Muscle of back (tissue), 11 donors: ENCODE data around the gene ZMPSTE24. TPM values are rescaled to one million over a fixed set of nuclear protein-coding genes. Genes with fewer than 3 reads are reported as not detected.

ENCODE experiments used
- DNase-seq, 3 donors: peaks; one replicate each; pipeline versions ENCODE4 v3.0.0 to v3.0.0-alpha.2; 2013
- polyA plus RNA-seq, 10 donors: library from polyadenylated mRNA; unstranded; fragments of 120-200 nt; gene quantifications; one replicate each; pipeline ENCODE4 v1.2.1, GENCODE V29; 2013; ENCODE audit not compliant: insufficient read length in 10 of 10

ZMPSTE24 gene
- polyA plus RNA-seq, 10 donors = 25.9 to 31.1 (median 28.3) TPM

- DNase-seq = no peak
These were observed 45.2 kb downstream of the ZMPSTE24 start for GRCh38 chr1:40303051-40303771.

- no peak for DNase-seq
These were observed 45.8 kb downstream of the ZMPSTE24 start for GRCh38 chr1:40303790-40304189.

- no peak for DNase-seq
These were observed 47.4 kb downstream of the ZMPSTE24 start for GRCh38 chr1:40305451-40305850.

- DNase-seq = no peak
These were observed 47.8 kb downstream of the ZMPSTE24 start for GRCh38 chr1:40305871-40306270.

GRCh38 chr1:40306296-40306695, 48.3 kb downstream of the ZMPSTE24 start:
- DNase-seq = no peak

GRCh38 chr1:40307186-40307585, 49.1 kb downstream of the ZMPSTE24 start:
- DNase-seq = no peak

GRCh38 chr1:40308036-40308727, 50.1 kb downstream of the ZMPSTE24 start:
- DNase-seq = peak in 1 of 3 donors; percentile 35

- DNase-seq = peak in 2 of 3 donors; percentile 31 to 34
These were observed 51.5 kb downstream of the ZMPSTE24 start for GRCh38 chr1:40309374-40310128.

- no peak for DNase-seq
These were observed 52.1 kb downstream of the ZMPSTE24 start for GRCh38 chr1:40310129-40310461.

GRCh38 chr1:40310983-40311642, 53.1 kb downstream of the ZMPSTE24 start:
- DNase-seq = no peak

- DNase-seq = no peak
These were observed 53.7 kb downstream of the ZMPSTE24 start for GRCh38 chr1:40311692-40312091.

GRCh38 chr1:40312238-40313205, 54.5 kb downstream of the ZMPSTE24 start:
- no peak for DNase-seq

- no peak for DNase-seq
These were observed 55.4 kb downstream of the ZMPSTE24 start for GRCh38 chr1:40313329-40313957.

- no peak for DNase-seq
These were observed 56.1 kb downstream of the ZMPSTE24 start for GRCh38 chr1:40313958-40314720.

GRCh38 chr1:40314721-40315238, 56.7 kb downstream of the ZMPSTE24 start:
- DNase-seq = peak in 1 of 3 donors; percentile 24

GRCh38 chr1:40315239-40315794, 57.3 kb downstream of the ZMPSTE24 start:
- DNase-seq = peak; percentile 74 to 93 (median 89)

- DNase-seq = peak in 1 of 3 donors; percentile 63
These were observed 58.0 kb downstream of the ZMPSTE24 start for GRCh38 chr1:40315795-40316594.
